HepG2 (cell line): ENCODE data around the gene FAM174A. TPM values are rescaled to one million over a fixed set of nuclear protein-coding genes. Genes with fewer than 3 reads are reported as not detected.

Experiments
- ARNT ChIP-seq: fragments of 450-650 bp; IDR thresholded peaks from 2 replicates; pipeline ENCODE4 v1.6.1; 2017
- ATAD3A ChIP-seq: sonication (generic); formaldehyde crosslinking; IDR thresholded peaks from 2 replicates; pipeline ENCODE4 v1.4.0; 2020; ENCODE audit warnings: missing genetic modification reagents
- ATF2 ChIP-seq: sonication (generic); formaldehyde crosslinking; IDR thresholded peaks from 2 replicates; pipeline ENCODE4 v1.4.0; 2020; ENCODE audit warnings: missing genetic modification reagents
- CC2D1A ChIP-seq: sonication (generic); formaldehyde crosslinking; IDR thresholded peaks from 2 replicates; pipeline ENCODE4 v1.8.1; 2023; ENCODE audit warnings: mild to moderate bottlenecking, missing genetic modification reagents
- DR1 ChIP-seq: sonication (generic); formaldehyde crosslinking; IDR thresholded peaks from 2 replicates; pipeline ENCODE4 v1.8.0; 2021; ENCODE audit warnings: mild to moderate bottlenecking, missing genetic modification reagents, inconsistent platforms
- EHMT2 ChIP-seq: fragments of 200-600 bp; sonication (generic); IDR thresholded peaks from 2 replicates; pipeline ENCODE4 v1.7.0; 2017; ENCODE audit warnings: antibody characterized with exemption, low read depth, low read length, borderline replicate concordance
- FOSL1 ChIP-seq: sonication (generic); formaldehyde crosslinking; IDR thresholded peaks from 2 replicates; pipeline ENCODE4 v1.9.0; 2021; ENCODE audit warnings: missing genetic modification reagents, borderline replicate concordance
- HDAC1 ChIP-seq: sonication (generic); formaldehyde crosslinking; IDR thresholded peaks from 2 replicates; pipeline ENCODE4 v1.5.1; 2020; ENCODE audit warnings: mild to moderate bottlenecking, missing genetic modification reagents
- RBM22 ChIP-seq: fragments of 200-400 bp; formaldehyde crosslinking; optimal IDR thresholded peaks from 2 replicates; pipeline ENCODE3; 2017; ENCODE audit warnings: mild to moderate bottlenecking, low read length, moderate library complexity
- SNAPC2 ChIP-seq: sonication (generic); formaldehyde crosslinking; IDR thresholded peaks from 2 replicates; pipeline ENCODE4 v1.8.1; 2022; ENCODE audit warnings: mild to moderate bottlenecking, missing genetic modification reagents
- SNAPC4 ChIP-seq: sonication (generic); formaldehyde crosslinking; IDR thresholded peaks from 2 replicates; pipeline ENCODE4 v1.4.0; 2020; ENCODE audit warnings: mild to moderate bottlenecking, missing genetic modification reagents
- SP2 ChIP-seq: sonication (generic); formaldehyde crosslinking; IDR thresholded peaks from 2 replicates; pipeline ENCODE4 v1.5.1; 2020; ENCODE audit warnings: mild to moderate bottlenecking, missing genetic modification reagents
- SRF ChIP-seq: IDR thresholded peaks from 2 replicates; pipeline ENCODE4 v1.6.1; 2011; ENCODE audit warnings: mild to moderate bottlenecking, low read depth, low read length, moderate library complexity
- ZNF121 ChIP-seq: sonication (generic); formaldehyde crosslinking; IDR thresholded peaks from 2 replicates; pipeline ENCODE4 v1.5.0; 2020; ENCODE audit warnings: mild to moderate bottlenecking, missing genetic modification reagents
- ZNF367 ChIP-seq: sonication (generic); formaldehyde crosslinking; IDR thresholded peaks from 2 replicates; pipeline ENCODE4 v1.4.0; 2020; ENCODE audit warnings: missing genetic modification reagents, borderline replicate concordance
- ZNF790 ChIP-seq: sonication (generic); formaldehyde crosslinking; IDR thresholded peaks from 2 replicates; pipeline ENCODE4 v1.8.0; 2022; ENCODE audit warnings: missing genetic modification reagents, mild to moderate bottlenecking, borderline replicate concordance
- polyA plus RNA-seq, 8 experiments: library from polyadenylated mRNA; depleted of rRNA in 3 of 8; stranded (reverse) in 7 of 8; unstranded in 1 of 8; fragments of >200 nt; fragmentation: Illumina TruSeq in 4 of 8; extraction: Trizol in 4 of 8; gene quantifications; 2 replicates each; pipeline versions ENCODE4 v1.2.1 to v1.2.3, GENCODE V29; 2011 to 2016; ENCODE audit warnings: low read depth in 4 of 8, missing spikeins in 1 of 8, mixed read lengths in 1 of 8; ENCODE audit not compliant: insufficient read depth in 1 of 8
- total RNA-seq, 5 experiments: library from RNA; depleted of rRNA; stranded (reverse); fragments of >200 nt; fragmentation: Illumina TruSeq; extraction: Trizol; gene quantifications; 2 replicates each; pipeline ENCODE4 v1.2.3, GENCODE V29; 2016; ENCODE audit warnings: low read depth in 1 of 5
- TF ChIP-seq, protein P1 (sequence below): sonication (generic); formaldehyde crosslinking; IDR thresholded peaks from 2 replicates; pipeline ENCODE4 v1.4.0; 2020; ENCODE audit warnings: missing genetic modification reagents
- TF ChIP-seq, protein P2 (sequence below): sonication (generic); formaldehyde crosslinking; IDR thresholded peaks from 2 replicates; pipeline ENCODE4 v1.4.0; 2020; ENCODE audit warnings: missing genetic modification reagents
- TF ChIP-seq, protein P3 (sequence below): sonication (generic); formaldehyde crosslinking; IDR thresholded peaks from 2 replicates; pipeline ENCODE4 v1.4.0; 2020; ENCODE audit warnings: missing genetic modification reagents

FAM174A gene
- total and polyA plus RNA-seq, 2 of the 13 experiments (the other 11 are each of a cell fraction or from before 2014, with no cell fraction given) = 6.8 to 7.8 TPM

- TF ChIP-seq, protein P1, sequence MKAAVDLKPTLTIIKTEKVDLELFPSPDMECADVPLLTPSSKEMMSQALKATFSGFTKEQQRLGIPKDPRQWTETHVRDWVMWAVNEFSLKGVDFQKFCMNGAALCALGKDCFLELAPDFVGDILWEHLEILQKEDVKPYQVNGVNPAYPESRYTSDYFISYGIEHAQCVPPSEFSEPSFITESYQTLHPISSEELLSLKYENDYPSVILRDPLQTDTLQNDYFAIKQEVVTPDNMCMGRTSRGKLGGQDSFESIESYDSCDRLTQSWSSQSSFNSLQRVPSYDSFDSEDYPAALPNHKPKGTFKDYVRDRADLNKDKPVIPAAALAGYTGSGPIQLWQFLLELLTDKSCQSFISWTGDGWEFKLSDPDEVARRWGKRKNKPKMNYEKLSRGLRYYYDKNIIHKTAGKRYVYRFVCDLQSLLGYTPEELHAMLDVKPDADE (CRISPR knock-in tag) = no peak
- TF ChIP-seq SP2 (CRISPR knock-in tag) (0 out of 2 replicates have a peak, but pooled peaks have one; percentile 33), FOSL1 (CRISPR knock-in tag) (no peak), SRF (no peak), ARNT (no peak), ZNF121 (CRISPR knock-in tag) (no peak; the same call in 1 of the 2 replicates), ZNF367 (CRISPR knock-in tag) (0 out of 2 replicates have a peak, but pooled peaks have one; percentile 21), HDAC1 (peak; percentile 93), ATF2 (CRISPR knock-in tag) (peak; percentile 63; the same call in 1 of the 2 replicates), ZNF790 (CRISPR knock-in tag) (no peak), DR1 (CRISPR knock-in tag) (peak; percentile 45; the same call in 1 of the 2 replicates), CC2D1A (no peak), SNAPC2 (no peak; the same call in 1 of the 2 replicates), SNAPC4 (CRISPR knock-in tag) (no peak), EHMT2 (no peak), ATAD3A (no peak), RBM22 (no peak)
- TF ChIP-seq, protein P2, sequence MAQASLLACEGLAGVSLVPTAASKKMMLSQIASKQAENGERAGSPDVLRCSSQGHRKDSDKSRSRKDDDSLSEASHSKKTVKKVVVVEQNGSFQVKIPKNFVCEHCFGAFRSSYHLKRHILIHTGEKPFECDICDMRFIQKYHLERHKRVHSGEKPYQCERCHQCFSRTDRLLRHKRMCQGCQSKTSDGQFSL = peak; percentile 28; the same call in 1 of the 2 replicates
- TF ChIP-seq, protein P3, sequence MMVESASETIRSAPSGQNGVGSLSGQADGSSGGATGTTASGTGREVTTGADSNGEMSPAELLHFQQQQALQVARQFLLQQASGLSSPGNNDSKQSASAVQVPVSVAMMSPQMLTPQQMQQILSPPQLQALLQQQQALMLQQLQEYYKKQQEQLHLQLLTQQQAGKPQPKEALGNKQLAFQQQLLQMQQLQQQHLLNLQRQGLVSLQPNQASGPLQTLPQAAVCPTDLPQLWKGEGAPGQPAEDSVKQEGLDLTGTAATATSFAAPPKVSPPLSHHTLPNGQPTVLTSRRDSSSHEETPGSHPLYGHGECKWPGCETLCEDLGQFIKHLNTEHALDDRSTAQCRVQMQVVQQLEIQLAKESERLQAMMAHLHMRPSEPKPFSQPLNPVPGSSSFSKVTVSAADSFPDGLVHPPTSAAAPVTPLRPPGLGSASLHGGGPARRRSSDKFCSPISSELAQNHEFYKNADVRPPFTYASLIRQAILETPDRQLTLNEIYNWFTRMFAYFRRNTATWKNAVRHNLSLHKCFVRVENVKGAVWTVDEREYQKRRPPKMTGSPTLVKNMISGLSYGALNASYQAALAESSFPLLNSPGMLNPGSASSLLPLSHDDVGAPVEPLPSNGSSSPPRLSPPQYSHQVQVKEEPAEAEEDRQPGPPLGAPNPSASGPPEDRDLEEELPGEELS (CRISPR knock-in tag) = 0 out of 2 replicates have a peak, but pooled peaks have one; percentile 6
These were observed at the start of gene FAM174A (continued) for GRCh38 chr5:100535060-100536005.
